ENCODE data around the gene FAR1. TPM values are rescaled to one million over a fixed set of nuclear protein-coding genes. Genes with fewer than 3 reads are reported as not detected.

FAR1 gene
- polyA plus RNA-seq, 1 donor from 2014 or later, result 110 TPM

- H3K9me3 ChIP-seq (ENCODE audit: low read length), result no peaks in the 10 kb centered on the region
- no peaks in the 10 kb centered on the region for H3K27me3 ChIP-seq (ENCODE audit: insufficient read depth, low read depth, low read length)
- no peak overlapping the region for H3K27ac ChIP-seq (ENCODE audit: low read length)
- no peak overlapping the region for H3K9ac ChIP-seq (ENCODE audit: low read length)
- H2AFZ ChIP-seq (ENCODE audit: low read depth, low read length), result no peak overlapping the region
- H3K4me3 ChIP-seq (ENCODE audit: low read length), result no peak overlapping the region
- H3K79me2 ChIP-seq (replicated peaks; ENCODE audit: insufficient read depth, low read length), result peaks cover 3% of the 10 kb centered on the region
- H4K20me1 ChIP-seq (ENCODE audit: insufficient read depth), result no peaks in the 10 kb centered on the region
- no peaks in the 10 kb centered on the region for H3K9me2 ChIP-seq (ENCODE audit: insufficient read depth, low read length)
- H3K4me2 ChIP-seq (ENCODE audit: low read length), result no peak overlapping the region
- H3F3A ChIP-seq (ENCODE audit: insufficient read depth, low read length, poor library complexity, severe bottlenecking), result no peaks in the 10 kb centered on the region
- peaks cover 5% of the 10 kb centered on the region for H3K36me3 ChIP-seq (ENCODE audit: insufficient read depth, low read length)
- TF ChIP-seq MXI1 (conservative IDR thresholded peaks at IDR 0.05; ENCODE audit: poor library complexity, severe bottlenecking) (no peak), RAD21 (conservative IDR thresholded peaks at IDR 0.05) (no peak), EP300 (conservative IDR thresholded peaks at IDR 0.05; ENCODE audit: poor library complexity, severe bottlenecking) (no peak)
Measured at GRCh38 chr11:13728076-13728475, 59.6 kb downstream of the FAR1 start.

GRCh38 chr11:13734530-13734929 lies 66.1 kb downstream of the FAR1 start:
- Histone ChIP-seq H3K9me2 (ENCODE audit: insufficient read depth, low read length) (no peaks in the 10 kb centered on the region), H3K4me3 (ENCODE audit: low read length) (no peak overlapping the region), H3K79me2 (replicated peaks; ENCODE audit: insufficient read depth, low read length) (no peaks in the 10 kb centered on the region), H3K27ac (ENCODE audit: low read length) (no peak overlapping the region), H2AFZ (ENCODE audit: low read depth, low read length) (no peak overlapping the region), H4K20me1 (ENCODE audit: insufficient read depth) (no peaks in the 10 kb centered on the region), H3K9me3 (ENCODE audit: low read length) (no peaks in the 10 kb centered on the region), H3K9ac (ENCODE audit: low read length) (no peak overlapping the region), H3K36me3 (ENCODE audit: insufficient read depth, low read length) (no peaks in the 10 kb centered on the region), H3K27me3 (ENCODE audit: insufficient read depth, low read depth, low read length) (no peaks in the 10 kb centered on the region), H3F3A (ENCODE audit: insufficient read depth, low read length, poor library complexity, severe bottlenecking) (no peaks in the 10 kb centered on the region), H3K4me2 (ENCODE audit: low read length) (no peak overlapping the region)
- TF ChIP-seq EP300 (conservative IDR thresholded peaks at IDR 0.05; ENCODE audit: poor library complexity, severe bottlenecking), result no peak
- TF ChIP-seq RAD21 (conservative IDR thresholded peaks at IDR 0.05), result no peak
- TF ChIP-seq EZH2 (IDR thresholded peaks at IDR 0.05; ENCODE audit: borderline replicate concordance, insufficient read depth, low read length, poor library complexity, severe bottlenecking), result no peak
- TF ChIP-seq TAF1 (IDR thresholded peaks at IDR 0.05; ENCODE audit: low read depth), result no peak
- TF ChIP-seq SMC3 (conservative IDR thresholded peaks at IDR 0.05; ENCODE audit: poor library complexity), result no peak
- TF ChIP-seq POLR2AphosphoS5 (IDR thresholded peaks at IDR 0.05), result no peak
- no peak for TF ChIP-seq MXI1 (conservative IDR thresholded peaks at IDR 0.05; ENCODE audit: poor library complexity, severe bottlenecking)
- no peak for TF ChIP-seq REST (IDR thresholded peaks at IDR 0.05; ENCODE audit: borderline replicate concordance)
- TF ChIP-seq CTCF (IDR thresholded peaks at IDR 0.05; ENCODE audit: poor library complexity, severe bottlenecking), result no peak

- Histone ChIP-seq H3K4me2 (ENCODE audit: low read length) (no peak overlapping the region), H3F3A (ENCODE audit: insufficient read depth, low read length, poor library complexity, severe bottlenecking) (no peaks in the 10 kb centered on the region), H3K9me3 (ENCODE audit: low read length) (no peaks in the 10 kb centered on the region)
Measured at GRCh38 chr11:13745165-13745564, 76.7 kb downstream of the FAR1 start.

More at GRCh38 chr11:13745165-13745564, 76.7 kb downstream of the FAR1 start:
- Histone ChIP-seq H4K20me1 (ENCODE audit: insufficient read depth) (no peaks in the 10 kb centered on the region), H3K27ac (ENCODE audit: low read length) (no peak overlapping the region), H3K9me2 (ENCODE audit: insufficient read depth, low read length) (no peaks in the 10 kb centered on the region), H3K36me3 (ENCODE audit: insufficient read depth, low read length) (no peaks in the 10 kb centered on the region), H2AFZ (ENCODE audit: low read depth, low read length) (no peak overlapping the region), H3K4me3 (ENCODE audit: low read length) (no peak overlapping the region), H3K79me2 (replicated peaks; ENCODE audit: insufficient read depth, low read length) (no peaks in the 10 kb centered on the region), H3K9ac (ENCODE audit: low read length) (no peak overlapping the region), H3K27me3 (ENCODE audit: insufficient read depth, low read depth, low read length) (no peaks in the 10 kb centered on the region)
- no peak for TF ChIP-seq EP300 (conservative IDR thresholded peaks at IDR 0.05; ENCODE audit: poor library complexity, severe bottlenecking)
- no peak for TF ChIP-seq SMC3 (conservative IDR thresholded peaks at IDR 0.05; ENCODE audit: poor library complexity)
- TF ChIP-seq EZH2 (IDR thresholded peaks at IDR 0.05; ENCODE audit: borderline replicate concordance, insufficient read depth, low read length, poor library complexity, severe bottlenecking), result no peak
- TF ChIP-seq RAD21 (conservative IDR thresholded peaks at IDR 0.05), result no peak
- no peak for TF ChIP-seq CTCF (IDR thresholded peaks at IDR 0.05; ENCODE audit: poor library complexity, severe bottlenecking)
- TF ChIP-seq POLR2AphosphoS5 (IDR thresholded peaks at IDR 0.05), result no peak
- TF ChIP-seq TAF1 (IDR thresholded peaks at IDR 0.05; ENCODE audit: low read depth), result no peak
- TF ChIP-seq REST (IDR thresholded peaks at IDR 0.05; ENCODE audit: borderline replicate concordance), result no peak
- TF ChIP-seq MXI1 (conservative IDR thresholded peaks at IDR 0.05; ENCODE audit: poor library complexity, severe bottlenecking), result no peak
